Activated naive CD8-positive, alpha-beta T cell treated with anti-CD3 and anti-CD28 coated beads, Interleukin-2, amount 10 ng/mL, durations not matched to agents 7 days and 5 days (primary cell): ENCODE measurements around the gene CLNS1A. TPM values are rescaled to one million over a fixed set of nuclear protein-coding genes. Genes with fewer than 3 reads are reported as not detected.

Experiments
- ATAC-seq: fragments of 150-1000 bp; cut with Tn5 transposase; one replicate; pipeline ENCODE4 v1.10.0; 2021; ENCODE audit warnings: low read depth, moderate library complexity
- POLR2A ChIA-PET: fragments of 350-600 bp; sonication (Branson Sonifier 250); formaldehyde crosslinking; loops from one replicate; lab custom pipeline; 2021; ENCODE audit warnings: antibody characterized with exemption; lab: Charles Lee
- DNase-seq: peaks from one replicate; pipeline ENCODE4 v3.0.0; 2021
- H3K27ac Mint-ChIP-seq: one replicate; pipeline ENCODE4 v1.8.0; 2022; ENCODE audit warnings: mild to moderate bottlenecking, mixed read lengths
- H3K27me3 Mint-ChIP-seq: one replicate; pipeline ENCODE4 v1.8.0; 2022; ENCODE audit warnings: mild to moderate bottlenecking, moderate library complexity, mixed read lengths
- H3K36me3 Mint-ChIP-seq: one replicate; pipeline ENCODE4 v1.8.0; 2021; ENCODE audit warnings: mild to moderate bottlenecking, mixed read lengths
- H3K4me1 Mint-ChIP-seq: one replicate; pipeline ENCODE4 v1.8.0; 2021; ENCODE audit warnings: mixed read lengths
- H3K4me3 Mint-ChIP-seq: one replicate; pipeline ENCODE4 v1.8.0; 2022; ENCODE audit warnings: mild to moderate bottlenecking, moderate library complexity, mixed read lengths
- H3K9me3 Mint-ChIP-seq: one replicate; pipeline ENCODE4 v1.8.0; 2021; ENCODE audit warnings: mixed read lengths
- total RNA-seq, 2 experiments: library from RNA; stranded (reverse); gene quantifications; one replicate each; pipeline ENCODE4 v1.2.3, GENCODE V29; 2021

CLNS1A gene
- total RNA-seq: 100 to 1,000 TPM; 101 to 117 TPM

GRCh38 chr11:77637345-77638165 lies at the start of gene CLNS1A:
CLNS1A (minus strand) TSS chr11:77637794; CDS start chr11:77637714, 80 bp downstream.
- peaks cover 35% of the 10 kb centered on the region for H3K4me1 Mint-ChIP-seq
- POLR2A ChIA-PET: no interaction called here
- peaks cover 21% of the 10 kb centered on the region for H3K36me3 Mint-ChIP-seq
- ATAC-seq (peak; percentile 99), DNase-seq (peak; percentile 78)
- peaks cover 8% of the 10 kb centered on the region for H3K9me3 Mint-ChIP-seq
- H3K27me3 Mint-ChIP-seq: no peaks in the 10 kb centered on the region
- peak within 1 kb of the TSS; percentile 86 for H3K27ac Mint-ChIP-seq
- H3K4me3 Mint-ChIP-seq: peak within 1 kb of the TSS; percentile 94

- no peak overlapping the region for H3K27ac Mint-ChIP-seq
- POLR2A ChIA-PET: no interaction called here
These were observed 49.5 kb upstream of the CLNS1A start for GRCh38 chr11:77687088-77687487.

GRCh38 chr11:77677138-77677537 lies 39.5 kb upstream of the CLNS1A start:
- POLR2A ChIA-PET: no interaction called here
- Mint-ChIP-seq H3K4me3 (no peak overlapping the region), H3K36me3 (peaks cover 40% of the 10 kb centered on the region)

More at GRCh38 chr11:77687088-77687487, 49.5 kb upstream of the CLNS1A start:
- Mint-ChIP-seq H3K36me3 (peaks cover 31% of the 10 kb centered on the region), H3K4me1 (no peaks in the 10 kb centered on the region), H3K27me3 (no peaks in the 10 kb centered on the region), H3K4me3 (no peak overlapping the region), H3K9me3 (no peaks in the 10 kb centered on the region)
- no peak for DNase-seq
- ATAC-seq: no peak

GRCh38 chr11:77672264-77672663 lies 34.7 kb upstream of the CLNS1A start:
- ATAC-seq (no peak), DNase-seq (no peak)
- peaks cover 57% of the 10 kb centered on the region for H3K36me3 Mint-ChIP-seq
- POLR2A ChIA-PET: no interaction called here
- no peaks in the 10 kb centered on the region for H3K9me3 Mint-ChIP-seq
- H3K27ac Mint-ChIP-seq: no peak overlapping the region
- no peaks in the 10 kb centered on the region for H3K4me1 Mint-ChIP-seq
- no peak overlapping the region for H3K4me3 Mint-ChIP-seq
- no peaks in the 10 kb centered on the region for H3K27me3 Mint-ChIP-seq

More at GRCh38 chr11:77677138-77677537, 39.5 kb upstream of the CLNS1A start:
- no peaks in the 10 kb centered on the region for H3K9me3 Mint-ChIP-seq
- no peak overlapping the region for H3K27ac Mint-ChIP-seq
- ATAC-seq: no peak
- no peak for DNase-seq
- H3K27me3 Mint-ChIP-seq: no peaks in the 10 kb centered on the region
- no peaks in the 10 kb centered on the region for H3K4me1 Mint-ChIP-seq

GRCh38 chr11:77669848-77670511 lies 32.4 kb upstream of the CLNS1A start:
- POLR2A ChIA-PET: no interaction called here
- H3K9me3 Mint-ChIP-seq: no peaks in the 10 kb centered on the region
- no peaks in the 10 kb centered on the region for H3K27me3 Mint-ChIP-seq
- ATAC-seq: no peak
- H3K4me1 Mint-ChIP-seq: no peaks in the 10 kb centered on the region
- H3K27ac Mint-ChIP-seq: no peak overlapping the region
- H3K36me3 Mint-ChIP-seq: peaks cover 43% of the 10 kb centered on the region
- no peak overlapping the region for H3K4me3 Mint-ChIP-seq
- DNase-seq: no peak

GRCh38 chr11:77668760-77669159 lies 31.2 kb upstream of the CLNS1A start:
- POLR2A ChIA-PET: no interaction called here
- Mint-ChIP-seq H3K4me1 (no peaks in the 10 kb centered on the region), H3K4me3 (no peak overlapping the region), H3K9me3 (no peaks in the 10 kb centered on the region), H3K36me3 (peaks cover 37% of the 10 kb centered on the region), H3K27me3 (no peaks in the 10 kb centered on the region), H3K27ac (no peak overlapping the region)
- DNase-seq (no peak), ATAC-seq (no peak)

- Mint-ChIP-seq H3K27ac (no peak overlapping the region), H3K4me3 (no peak overlapping the region), H3K36me3 (peaks cover 21% of the 10 kb centered on the region), H3K27me3 (no peaks in the 10 kb centered on the region), H3K4me1 (no peaks in the 10 kb centered on the region), H3K9me3 (no peaks in the 10 kb centered on the region)
- DNase-seq: no peak
- ATAC-seq: no peak
- POLR2A ChIA-PET: no interaction called here
These were observed 27.8 kb upstream of the CLNS1A start for GRCh38 chr11:77665240-77665965.

GRCh38 chr11:77661670-77662069 lies 24.1 kb upstream of the CLNS1A start:
- POLR2A ChIA-PET: no interaction called here
- H3K4me1 Mint-ChIP-seq: no peaks in the 10 kb centered on the region
- DNase-seq (no peak), ATAC-seq (no peak)
- no peak overlapping the region for H3K4me3 Mint-ChIP-seq
- H3K9me3 Mint-ChIP-seq: no peaks in the 10 kb centered on the region
- H3K27me3 Mint-ChIP-seq: peaks cover 2% of the 10 kb centered on the region
- H3K27ac Mint-ChIP-seq: no peak overlapping the region
- H3K36me3 Mint-ChIP-seq: peaks cover 2% of the 10 kb centered on the region

GRCh38 chr11:77660947-77661346 lies 23.4 kb upstream of the CLNS1A start:
- ATAC-seq (no peak), DNase-seq (no peak)
- peaks cover 2% of the 10 kb centered on the region for H3K27me3 Mint-ChIP-seq
- H3K9me3 Mint-ChIP-seq: no peaks in the 10 kb centered on the region
- peaks cover 2% of the 10 kb centered on the region for H3K36me3 Mint-ChIP-seq
- H3K27ac Mint-ChIP-seq: no peak overlapping the region
- POLR2A ChIA-PET: interaction anchor here (1.1 kb wide), 1 partner anchor 21 kb away, joined by 5 read pairs; no protein-coding TSS in a partner anchor
- no peak overlapping the region for H3K4me3 Mint-ChIP-seq
- no peaks in the 10 kb centered on the region for H3K4me1 Mint-ChIP-seq

- H3K4me3 Mint-ChIP-seq: no peak overlapping the region
- POLR2A ChIA-PET: no interaction called here
- no peaks in the 10 kb centered on the region for H3K36me3 Mint-ChIP-seq
- no peaks in the 10 kb centered on the region for H3K9me3 Mint-ChIP-seq
- H3K4me1 Mint-ChIP-seq: no peaks in the 10 kb centered on the region
- H3K27ac Mint-ChIP-seq: no peak overlapping the region
- peaks cover 2% of the 10 kb centered on the region for H3K27me3 Mint-ChIP-seq
- no peak for ATAC-seq
- DNase-seq: no peak
These were observed 20.8 kb upstream of the CLNS1A start for GRCh38 chr11:77658213-77659013.

- POLR2A ChIA-PET: no interaction called here
- Mint-ChIP-seq H3K36me3 (no peaks in the 10 kb centered on the region), H3K27ac (no peak overlapping the region), H3K27me3 (peaks cover 2% of the 10 kb centered on the region), H3K4me3 (no peak overlapping the region), H3K9me3 (no peaks in the 10 kb centered on the region), H3K4me1 (no peaks in the 10 kb centered on the region)
- ATAC-seq (no peak), DNase-seq (no peak)
These were observed 18.8 kb upstream of the CLNS1A start for GRCh38 chr11:77656362-77656761.

- H3K4me3 Mint-ChIP-seq: no peak overlapping the region
- POLR2A ChIA-PET: no interaction called here
- no peak overlapping the region for H3K27ac Mint-ChIP-seq
- ATAC-seq: no peak
- H3K4me1 Mint-ChIP-seq: no peaks in the 10 kb centered on the region
- peaks cover 2% of the 10 kb centered on the region for H3K27me3 Mint-ChIP-seq
- H3K36me3 Mint-ChIP-seq: no peaks in the 10 kb centered on the region
- H3K9me3 Mint-ChIP-seq: no peaks in the 10 kb centered on the region
- DNase-seq: no peak
These were observed 17.3 kb upstream of the CLNS1A start for GRCh38 chr11:77654770-77655434.
